IMR-90 (cell line): ENCODE measurements around the gene GDPD1. TPM values are rescaled to one million over a fixed set of nuclear protein-coding genes. Genes with fewer than 3 reads are reported as not detected.
"Not testable (repeated sequence)": the region's sequence is repeated elsewhere in the genome, so short reads cannot be mapped to it uniquely, and the experiment has no call there.

Experiments
- ATAC-seq: fragments of 200-7000 bp; cut with Tn5 transposase; 2 replicates; pipeline ENCODE4 v1.9.1; 2020; ENCODE audit warnings: low read depth, mild to moderate bottlenecking, moderate library complexity
- BruUV-seq: library from RNA; stranded (reverse); fragments of 400-500 nt; replicated peaks from 2 replicates; lab custom pipeline; 2021; lab: Mats Ljungman, UMichigan
- CTCF ChIA-PET: fragments of 300-600 bp; formaldehyde crosslinking; extraction: SDS; loops from one replicate; lab custom pipeline; 2021; ENCODE audit warnings: antibody characterized with exemption; lab: Yijun Ruan, JAX
- POLR2A ChIA-PET: fragments of 300-600 bp; sonication (Branson Sonifier 250); formaldehyde crosslinking; loops from one replicate; lab custom pipeline; 2022; ENCODE audit warnings: antibody characterized with exemption; ENCODE audit not compliant: unreplicated experiment; lab: Charles Lee
- DNase-seq: peaks from one replicate; pipeline ENCODE4 v3.0.0; 2013
- H2AFZ ChIP-seq: replicated peaks from 2 replicates; pipeline ENCODE3; 2013; ENCODE audit warnings: low read length, mild to moderate bottlenecking; ENCODE audit not compliant: poor library complexity
- H2AK5ac ChIP-seq: 2 replicates; pipeline ENCODE4 v1.6.1; 2013; ENCODE audit warnings: low read depth, low read length, inconsistent platforms
- H2AK9ac ChIP-seq: replicated peaks from 2 replicates; pipeline ENCODE3; 2013; ENCODE audit warnings: mild to moderate bottlenecking, low read depth, low read length, moderate library complexity; ENCODE audit not compliant: poor library complexity
- H2BK120ac ChIP-seq: 2 replicates; pipeline ENCODE4 v1.6.1; 2013; ENCODE audit warnings: low read depth, low read length, inconsistent platforms
- H2BK15ac ChIP-seq: 3 replicates; pipeline ENCODE4 v1.6.1; 2013; ENCODE audit warnings: low read depth, low read length, inconsistent platforms
- H2BK20ac ChIP-seq: 2 replicates; pipeline ENCODE4 v1.6.1; 2013; ENCODE audit warnings: low read depth, mild to moderate bottlenecking, inconsistent platforms, low read length, moderate library complexity
- H2BK5ac ChIP-seq: 2 replicates; pipeline ENCODE4 v1.6.1; 2013; ENCODE audit warnings: mild to moderate bottlenecking, low read depth, low read length, inconsistent platforms; ENCODE audit not compliant: poor library complexity, severe bottlenecking
- H3K14ac ChIP-seq: replicated peaks from 2 replicates; pipeline ENCODE4 v1.6.1; 2013; ENCODE audit warnings: low read depth, low read length, inconsistent platforms
- H3K18ac ChIP-seq: 2 replicates; pipeline ENCODE4 v1.6.1; 2013; ENCODE audit warnings: low read depth, low read length, control low read depth
- H3K23ac ChIP-seq: 2 replicates; pipeline ENCODE4 v1.6.1; 2013; ENCODE audit warnings: low read depth, low read length, inconsistent platforms
- H3K27ac ChIP-seq: 2 replicates; pipeline ENCODE4 v1.5.1; 2013; ENCODE audit warnings: mild to moderate bottlenecking, control low read depth, low read length; ENCODE audit not compliant: insufficient read depth
- H3K27me3 ChIP-seq: 2 replicates; pipeline ENCODE4 v1.6.1; 2013; ENCODE audit warnings: low read length; ENCODE audit not compliant: control insufficient read depth, insufficient read depth
- H3K36me3 ChIP-seq: 2 replicates; pipeline ENCODE4 v1.6.1; 2013; ENCODE audit warnings: low read length, mixed read lengths; ENCODE audit not compliant: control insufficient read depth, insufficient read depth
- H3K4ac ChIP-seq: 2 replicates; pipeline ENCODE4 v1.6.1; 2013; ENCODE audit warnings: low read depth, low read length, inconsistent platforms
- H3K4me1 ChIP-seq: 2 replicates; pipeline ENCODE4 v1.6.1; 2013; ENCODE audit warnings: low read length, mixed read lengths; ENCODE audit not compliant: control insufficient read depth, insufficient read depth
- H3K4me2 ChIP-seq: 2 replicates; pipeline ENCODE4 v1.6.1; 2013; ENCODE audit warnings: low read depth, mild to moderate bottlenecking, control low read depth, low read length, moderate library complexity
- H3K4me3 ChIP-seq: 2 replicates; pipeline ENCODE4 v1.5.1; 2013; ENCODE audit warnings: low read depth, mild to moderate bottlenecking, control low read depth, low read length, moderate library complexity; ENCODE audit not compliant: insufficient read depth
- H3K56ac ChIP-seq: 2 replicates; pipeline ENCODE4 v1.6.1; 2013; ENCODE audit warnings: low read length, inconsistent platforms; ENCODE audit not compliant: insufficient read depth; ENCODE audit errors: extremely low read depth
- H3K79me1 ChIP-seq, 2 experiments: 2 replicates each; pipeline ENCODE4 v1.6.1; 2013; ENCODE audit warnings: low read length in 2 of 2, inconsistent platforms in 1 of 2, low read depth in 1 of 2
- H3K9ac ChIP-seq: 2 replicates; pipeline ENCODE4 v1.6.1; 2013; ENCODE audit warnings: low read depth, low read length, control low read depth
- H3K9me1 ChIP-seq: 2 replicates; pipeline ENCODE4 v1.6.1; 2013; ENCODE audit warnings: low read length, inconsistent platforms; ENCODE audit not compliant: insufficient read depth
- H3K9me3 ChIP-seq: 2 replicates; pipeline ENCODE4 v1.6.1; 2013; ENCODE audit warnings: low read length; ENCODE audit not compliant: control insufficient read depth, insufficient read depth
- H4K20me1 ChIP-seq: 2 replicates; pipeline ENCODE4 v1.6.1; 2013; ENCODE audit warnings: low read length, inconsistent platforms; ENCODE audit not compliant: insufficient read depth
- H4K5ac ChIP-seq: 2 replicates; pipeline ENCODE4 v1.6.1; 2013; ENCODE audit warnings: mild to moderate bottlenecking, low read depth, low read length, control low read depth
- H4K8ac ChIP-seq, 2 experiments: 2 replicates each; pipeline ENCODE4 v1.6.1; 2013; ENCODE audit warnings: low read depth in 2 of 2, low read length in 2 of 2, control low read depth in 1 of 2, inconsistent platforms in 1 of 2
- H4K91ac ChIP-seq: 2 replicates; pipeline ENCODE4 v1.6.1; 2013; ENCODE audit warnings: low read depth, low read length, inconsistent platforms; ENCODE audit not compliant: insufficient read depth
- WGBS, 2 experiments: methylation state at CpG; one replicate each; pipeline versions ENCODE4 v1.1.5 to v1.1.7; 2013; ENCODE audit warnings: missing lambda C conversion rate in 2 of 2; ENCODE audit not compliant: insufficient read length in 1 of 2; ENCODE audit errors: extremely low coverage in 2 of 2; 5-methylcytosine and 5-hydroxymethylcytosine counted together
- dilution Hi-C: fragments of 300-500 bp; cut with HindIII; formaldehyde crosslinking; loops from one replicate; pipeline ENCODE4 v1.14.3; 2018; ENCODE audit warnings: low sequenced_read_pairs; ENCODE audit not compliant: unreplicated experiment
- in situ Hi-C: fragments of 300-500 bp; cut with MboI; formaldehyde crosslinking; loops from 3 replicates; pipeline ENCODE4 v1.14.3; 2019; ENCODE audit warnings: low sequenced_read_pairs, inconsistent platforms, mixed read lengths
- intact Hi-C: fragments of 100-400 bp; cut with micrococcal nuclease; formaldehyde crosslinking; loops from 2 replicates; pipeline ENCODE4 v1.10.0; 2022
- polyA plus RNA-seq, 3 experiments: library from polyadenylated mRNA; depleted of rRNA; stranded (reverse); fragments of >200 nt; gene quantifications; 2 replicates each; pipeline ENCODE4 v1.2.3, GENCODE V29; 2012; ENCODE audit warnings: low replicate concordance in 1 of 3
- total RNA-seq: library from RNA; depleted of rRNA; stranded (reverse); fragments of >200 nt; gene quantifications from 2 replicates; pipeline ENCODE4 v1.2.3, GENCODE V29; 2012

GDPD1 gene
- total and polyA plus RNA-seq, 2 of the 4 experiments (the other 2 are of a cell fraction): 0.72 to 0.84 TPM

DNA sequence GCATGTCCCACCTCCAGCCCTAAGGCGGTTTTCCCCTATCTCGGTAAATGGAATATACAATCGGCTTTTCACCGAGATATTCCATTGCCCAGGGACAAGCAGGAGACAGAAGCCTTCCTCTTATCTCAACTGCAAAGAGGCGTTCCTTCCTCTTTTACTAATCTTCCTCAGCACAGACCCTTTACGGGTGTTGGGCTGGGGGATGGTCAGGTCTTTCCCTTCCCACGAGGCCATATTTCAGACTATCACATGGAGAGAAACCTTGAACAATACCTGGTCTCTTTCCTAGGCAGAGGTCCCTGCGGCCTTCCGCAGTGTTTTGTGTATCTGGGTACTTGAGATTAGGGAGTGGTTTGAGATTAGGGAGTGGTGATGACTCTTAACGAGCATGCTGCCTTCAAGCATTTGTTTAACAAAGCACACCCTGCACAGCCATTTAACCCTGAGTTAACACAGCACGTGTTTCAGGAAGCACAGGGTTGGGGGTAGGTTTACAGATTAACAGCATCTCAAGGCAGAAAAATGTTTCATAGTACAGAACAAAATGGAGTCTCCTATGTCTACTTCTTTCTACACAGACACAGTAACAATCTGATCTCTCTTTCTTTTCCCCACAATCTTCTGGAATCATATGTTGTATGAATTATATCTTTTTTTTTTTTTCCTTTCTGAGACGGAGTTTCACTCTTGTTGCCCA lies 70.1 kb downstream of the GDPD1 start:
- H4K91ac ChIP-seq, H3K79me1 ChIP-seq, H3K9me1 ChIP-seq, H3K9ac ChIP-seq, H3K18ac ChIP-seq, H3K36me3 ChIP-seq, H4K5ac ChIP-seq, H3K23ac ChIP-seq, ATAC-seq, H3K27ac ChIP-seq, H2AFZ ChIP-seq, H2BK15ac ChIP-seq, BruUV-seq, H3K4me3 ChIP-seq, H2AK9ac ChIP-seq, H2BK20ac ChIP-seq, H4K8ac ChIP-seq, intact Hi-C loops, H3K14ac ChIP-seq, H3K4me2 ChIP-seq, H3K27me3 ChIP-seq, H2BK120ac ChIP-seq, dilution Hi-C loops, H3K56ac ChIP-seq, H3K9me3 ChIP-seq, CTCF ChIA-PET, in situ Hi-C loops, H2BK5ac ChIP-seq, H3K4me1 ChIP-seq, H2AK5ac ChIP-seq, POLR2A ChIA-PET, H3K4ac ChIP-seq, H4K20me1 ChIP-seq, DNase-seq: not testable (repeated sequence)
- WGBS, 2 experiments: no CpG with 5 or more reads among the region's 12 CpGs
